Activated naive CD8-positive, alpha-beta T cell treated with anti-CD3 and anti-CD28 coated beads, Interleukin-2, amount 50 U/mL, for 24 hours (primary cell): Measurements from ENCODE around the gene ZNF543.
"Not testable (repeated sequence)": the region's sequence is repeated elsewhere in the genome, so short reads cannot be mapped to it uniquely, and the experiment has no call there.

Experiments
- ATAC-seq: fragments of 150-1000 bp; cut with Tn5 transposase; one replicate; pipeline ENCODE4 v1.10.0; 2021
- DNase-seq: peaks from one replicate; pipeline ENCODE4 v3.0.0; 2021
- H3K27ac Mint-ChIP-seq: one replicate; pipeline ENCODE4 v1.8.0; 2021; ENCODE audit warnings: mild to moderate bottlenecking, mixed read lengths
- H3K27me3 Mint-ChIP-seq: one replicate; pipeline ENCODE4 v1.8.0; 2021; ENCODE audit warnings: mixed read lengths
- H3K36me3 Mint-ChIP-seq: one replicate; pipeline ENCODE4 v1.8.0; 2021; ENCODE audit warnings: low read depth, mixed read lengths
- H3K4me1 Mint-ChIP-seq: one replicate; pipeline ENCODE4 v1.8.0; 2021; ENCODE audit warnings: mixed read lengths
- H3K4me3 Mint-ChIP-seq: one replicate; pipeline ENCODE4 v1.8.0; 2021; ENCODE audit warnings: mild to moderate bottlenecking, moderate library complexity, mixed read lengths
- H3K9me3 Mint-ChIP-seq: one replicate; pipeline ENCODE4 v1.8.0; 2021; ENCODE audit warnings: mixed read lengths

The ZNF543 gene

DNA sequence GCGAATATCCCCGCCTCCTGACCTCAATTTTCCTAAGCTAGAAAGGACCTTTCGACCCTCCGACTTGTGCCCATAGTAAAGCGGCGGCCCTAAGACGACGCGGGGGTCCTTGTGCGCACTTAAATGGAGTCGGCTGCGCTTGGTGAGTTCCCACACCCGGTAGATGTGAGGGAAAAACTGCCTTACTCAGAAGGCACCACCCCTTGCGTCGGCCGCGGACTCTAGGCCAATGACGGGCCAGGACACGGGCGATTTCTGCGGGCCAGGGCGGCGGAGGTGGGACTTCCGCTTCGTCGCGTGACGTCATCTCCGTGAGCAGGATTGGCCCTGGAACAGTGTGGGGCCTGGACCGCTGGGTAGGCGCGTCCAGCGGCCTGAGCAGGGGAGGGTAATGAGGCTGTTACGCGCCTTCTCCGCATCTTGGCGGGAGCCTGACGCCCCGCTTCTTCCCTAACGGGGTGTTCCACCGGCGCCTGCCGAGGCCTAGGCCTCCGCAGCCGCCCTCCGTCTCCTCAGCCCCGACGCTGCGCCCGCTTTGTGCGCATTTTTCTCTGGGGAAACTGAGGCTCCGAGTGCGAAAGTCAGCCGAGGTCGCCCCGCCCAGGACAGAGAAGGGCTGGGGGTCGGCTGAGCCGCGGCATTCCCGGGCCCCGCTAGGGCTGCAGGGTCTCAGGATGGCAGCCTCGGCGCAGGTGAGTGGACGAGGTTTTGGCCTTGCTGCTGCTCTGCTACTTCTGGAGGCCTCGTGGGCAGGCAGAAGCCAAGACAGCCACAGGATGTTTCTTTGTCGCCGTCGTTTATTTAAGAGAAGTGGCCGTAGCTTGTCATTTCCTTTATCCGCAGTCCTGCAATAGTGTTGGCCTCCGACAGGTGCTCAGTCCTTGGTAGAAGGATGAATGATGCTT, at the start of gene ZNF543:
TSS of gene ZNF543 (plus strand) at position 293 of the 905 bp plus-strand sequence. CDS start at position 675, 382 bp downstream.
- ATAC-seq: peak; percentile 98
- Mint-ChIP-seq H3K9me3 (peaks cover 32% of the 10 kb centered on the region), H3K27ac (peak within 1 kb of the TSS; percentile 89), H3K4me3 (peak within 1 kb of the TSS; percentile 89), H3K36me3 (peaks cover 33% of the 10 kb centered on the region), H3K4me1 (peaks cover 29% of the 10 kb centered on the region), H3K27me3 (peaks cover 21% of the 10 kb centered on the region)
- peak; percentile 93 for DNase-seq

GRCh38 chr19:57271280-57271679, 49.0 kb upstream of the ZNF543 start:
- H3K9me3 Mint-ChIP-seq: peaks cover 16% of the 10 kb centered on the region
- peaks cover 54% of the 10 kb centered on the region for H3K36me3 Mint-ChIP-seq
- no peak overlapping the region for H3K4me3 Mint-ChIP-seq
- DNase-seq: no peak
- peaks cover 33% of the 10 kb centered on the region for H3K4me1 Mint-ChIP-seq
- H3K27ac Mint-ChIP-seq: no peak overlapping the region
- ATAC-seq: no peak
- H3K27me3 Mint-ChIP-seq: no peaks in the 10 kb centered on the region

DNA sequence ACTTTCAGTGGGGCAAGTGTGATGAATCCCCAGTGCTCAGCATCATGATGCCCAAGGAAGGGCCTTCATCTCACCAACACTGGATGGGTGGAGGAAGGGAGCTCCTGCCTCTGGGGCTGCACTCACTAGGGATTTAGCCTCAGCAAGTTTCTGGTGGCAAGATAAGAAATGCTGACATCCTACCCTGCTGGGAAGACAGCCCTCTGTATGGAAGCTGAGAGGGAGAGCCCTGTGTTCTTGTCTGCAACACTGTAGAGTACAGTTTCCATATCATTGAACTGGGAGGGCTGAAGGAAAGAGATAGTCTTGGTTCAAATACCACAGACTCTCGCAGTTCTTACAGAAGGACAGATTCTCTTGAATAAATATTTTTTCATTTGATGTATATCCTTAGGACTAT, 47.3 kb upstream of the ZNF543 start:
- DNase-seq (no peak), ATAC-seq (no peak)
- Mint-ChIP-seq H3K27ac (peak overlapping the region; percentile 22), H3K9me3 (peaks cover 10% of the 10 kb centered on the region), H3K4me3 (no peak overlapping the region), H3K36me3 (peaks cover 47% of the 10 kb centered on the region), H3K4me1 (peaks cover 33% of the 10 kb centered on the region), H3K27me3 (no peaks in the 10 kb centered on the region)

DNA sequence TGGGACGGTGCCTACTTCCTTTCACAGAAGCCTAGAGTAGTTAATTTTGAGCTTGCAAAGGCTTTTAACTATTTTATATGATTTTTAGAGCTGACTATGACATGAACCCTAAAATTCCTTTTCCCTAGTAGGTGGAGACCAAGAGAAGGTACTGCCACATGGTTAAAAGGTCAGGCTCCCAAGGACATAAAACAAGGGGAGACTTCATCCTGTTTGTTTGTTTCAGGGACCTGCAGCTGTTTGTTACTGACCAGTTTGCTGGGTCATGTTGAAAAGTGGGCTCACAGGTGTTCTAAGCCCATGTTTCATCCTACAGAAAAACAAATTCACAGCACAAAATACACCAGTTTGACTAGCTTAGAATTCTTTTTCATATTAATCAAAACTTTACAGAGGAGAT, 43.8 kb upstream of the ZNF543 start:
- Mint-ChIP-seq H3K36me3 (peaks cover 45% of the 10 kb centered on the region), H3K9me3 (peaks cover 6% of the 10 kb centered on the region), H3K27me3 (no peaks in the 10 kb centered on the region), H3K27ac (no peak overlapping the region), H3K4me3 (no peak overlapping the region), H3K4me1 (peaks cover 24% of the 10 kb centered on the region)
- DNase-seq: no peak
- ATAC-seq: no peak

- ATAC-seq, H3K27me3 Mint-ChIP-seq, H3K4me3 Mint-ChIP-seq, DNase-seq, H3K9me3 Mint-ChIP-seq, H3K27ac Mint-ChIP-seq: not testable (repeated sequence)
- Mint-ChIP-seq H3K36me3 (peaks cover 51% of the 10 kb centered on the region), H3K4me1 (peaks cover 39% of the 10 kb centered on the region)
Measured at GRCh38 chr19:57278481-57278880, 41.8 kb upstream of the ZNF543 start.

DNA sequence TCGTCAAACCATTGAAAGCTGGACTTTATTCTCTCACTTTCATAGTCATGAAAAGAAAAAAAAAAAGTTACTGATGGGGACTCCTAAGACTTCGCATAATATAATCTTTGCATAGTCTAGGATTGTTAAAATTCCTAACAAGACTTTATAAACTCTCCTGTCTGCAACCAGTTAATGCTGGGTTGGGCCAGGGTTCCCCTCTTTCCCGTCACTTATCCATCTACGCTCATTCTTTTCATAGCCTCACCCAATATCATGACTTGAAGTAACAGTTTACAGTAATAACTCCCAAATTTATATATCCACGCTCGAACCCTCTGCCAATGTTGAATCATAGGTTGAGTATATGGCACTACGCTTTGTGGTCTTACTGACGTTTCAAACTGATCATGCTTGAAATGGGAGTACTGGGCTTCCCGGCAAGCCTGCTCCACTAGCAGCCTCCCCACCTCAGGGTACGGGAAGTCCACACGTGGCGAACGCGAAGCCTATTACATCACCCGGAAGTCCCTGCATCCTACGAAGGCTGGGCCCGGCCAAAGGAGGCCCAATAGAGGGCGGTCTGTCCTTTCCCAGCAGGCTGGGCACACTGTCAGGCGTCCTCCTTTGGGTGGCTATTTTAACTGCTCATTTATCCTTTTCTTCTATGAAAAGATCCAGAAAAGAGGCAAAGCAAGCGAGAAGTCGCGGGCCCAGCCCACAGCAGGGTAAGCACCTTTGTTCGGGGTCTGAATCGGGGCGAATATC, 40.7 kb upstream of the ZNF543 start:
- Mint-ChIP-seq H3K4me3 (no peak overlapping the region), H3K4me1 (peaks cover 37% of the 10 kb centered on the region), H3K9me3 (no peaks in the 10 kb centered on the region), H3K27me3 (no peaks in the 10 kb centered on the region), H3K36me3 (peaks cover 49% of the 10 kb centered on the region), H3K27ac (no peak overlapping the region)
- peak; percentile 83 for DNase-seq
- peak; percentile 76 for ATAC-seq

- no peaks in the 10 kb centered on the region for H3K27me3 Mint-ChIP-seq
- peaks cover 39% of the 10 kb centered on the region for H3K4me1 Mint-ChIP-seq
- ATAC-seq (peak; percentile 83), DNase-seq (peak; percentile 97)
- no peaks in the 10 kb centered on the region for H3K9me3 Mint-ChIP-seq
- H3K4me3 Mint-ChIP-seq: no peak within 1 kb of the TSS
- peaks cover 52% of the 10 kb centered on the region for H3K36me3 Mint-ChIP-seq
- H3K27ac Mint-ChIP-seq: no peak within 1 kb of the TSS
Measured at GRCh38 chr19:57280165-57280961, 39.9 kb upstream of the ZNF543 start, which contains the start of gene ZNF460. Gene ZNF460 (plus strand): TSS chr19:57280485. CDS start chr19:57280807, 322 bp downstream.

- ATAC-seq: no peak
- Mint-ChIP-seq H3K4me1 (peaks cover 40% of the 10 kb centered on the region), H3K4me3 (no peak overlapping the region), H3K9me3 (no peaks in the 10 kb centered on the region), H3K27me3 (no peaks in the 10 kb centered on the region), H3K27ac (no peak overlapping the region), H3K36me3 (peaks cover 55% of the 10 kb centered on the region)
- DNase-seq: no peak
Measured at GRCh38 chr19:57280962-57281400, 39.3 kb upstream of the ZNF543 start.

GRCh38 chr19:57282011-57282643, 38.1 kb upstream of the ZNF543 start:
- peaks cover 3% of the 10 kb centered on the region for H3K9me3 Mint-ChIP-seq
- H3K27me3 Mint-ChIP-seq: no peaks in the 10 kb centered on the region
- no peak overlapping the region for H3K4me3 Mint-ChIP-seq
- peaks cover 43% of the 10 kb centered on the region for H3K4me1 Mint-ChIP-seq
- ATAC-seq: peak; percentile 42
- H3K27ac Mint-ChIP-seq: no peak overlapping the region
- peaks cover 64% of the 10 kb centered on the region for H3K36me3 Mint-ChIP-seq
- peak; percentile 38 for DNase-seq

DNA sequence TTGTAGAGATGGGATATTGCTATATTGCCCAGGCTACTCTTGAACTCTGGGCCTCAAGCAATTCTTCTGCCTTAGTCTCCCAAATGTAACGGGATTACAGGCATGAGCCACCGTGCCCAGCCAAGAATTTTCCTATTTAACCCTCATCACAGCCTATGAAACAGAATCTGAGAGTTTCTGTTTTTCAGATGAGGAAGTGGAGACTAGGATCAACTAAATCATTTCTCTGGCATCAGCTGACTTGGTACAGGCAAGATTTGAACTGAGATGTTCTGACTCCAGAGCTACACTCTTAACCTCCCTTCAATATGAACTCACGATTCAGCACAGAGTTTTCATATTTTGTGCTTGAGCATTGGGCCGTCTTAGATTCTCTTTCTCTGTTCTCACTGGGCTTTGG, 31.9 kb upstream of the ZNF543 start:
- Mint-ChIP-seq H3K4me1 (peaks cover 22% of the 10 kb centered on the region), H3K27me3 (no peaks in the 10 kb centered on the region), H3K27ac (no peak overlapping the region), H3K4me3 (no peak overlapping the region), H3K9me3 (peaks cover 43% of the 10 kb centered on the region), H3K36me3 (peaks cover 90% of the 10 kb centered on the region)
- ATAC-seq: no peak
- DNase-seq: no peak

DNA sequence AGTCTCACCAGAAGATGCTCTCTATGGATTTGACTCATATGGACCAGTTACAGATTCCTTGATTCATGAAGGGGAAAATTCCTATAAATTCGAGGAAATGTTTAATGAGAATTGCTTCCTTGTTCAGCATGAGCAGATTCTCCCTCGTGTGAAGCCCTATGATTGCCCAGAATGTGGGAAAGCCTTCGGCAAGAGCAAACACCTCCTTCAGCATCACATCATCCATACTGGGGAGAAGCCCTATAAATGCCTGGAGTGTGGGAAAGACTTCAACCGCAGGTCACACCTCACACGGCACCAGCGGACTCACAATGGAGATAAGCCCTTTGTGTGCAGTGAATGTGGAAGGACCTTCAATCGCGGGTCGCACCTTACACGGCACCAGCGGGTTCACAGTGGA, 29.3 kb upstream of the ZNF543 start:
- Mint-ChIP-seq H3K36me3 (peaks cover 94% of the 10 kb centered on the region), H3K4me3 (no peak overlapping the region), H3K27me3 (no peaks in the 10 kb centered on the region), H3K27ac (no peak overlapping the region), H3K9me3 (peaks cover 64% of the 10 kb centered on the region), H3K4me1 (peaks cover 12% of the 10 kb centered on the region)
- DNase-seq: no peak
- ATAC-seq: no peak

DNA sequence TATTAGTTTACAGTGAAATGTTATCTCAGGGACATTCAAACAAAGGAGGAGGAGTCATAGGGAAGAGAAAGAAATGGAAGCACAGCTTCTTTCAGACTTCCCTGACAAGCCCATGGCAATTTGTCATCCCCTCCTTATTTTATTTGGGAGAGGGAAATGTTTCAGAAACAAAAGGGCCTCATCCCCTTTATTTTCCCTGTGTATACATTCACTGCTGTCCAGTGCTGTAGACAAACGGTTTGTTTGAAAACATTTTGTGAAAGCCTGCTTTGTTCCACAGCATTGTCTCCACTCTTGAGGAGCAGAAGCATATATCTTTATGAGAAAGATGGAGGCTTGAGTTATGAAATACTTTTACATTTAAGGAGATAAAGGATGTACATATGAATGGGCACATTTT, 27.7 kb upstream of the ZNF543 start:
- no peak for ATAC-seq
- Mint-ChIP-seq H3K36me3 (peaks cover 92% of the 10 kb centered on the region), H3K4me3 (no peak overlapping the region), H3K27ac (no peak overlapping the region), H3K4me1 (peaks cover 12% of the 10 kb centered on the region), H3K9me3 (peaks cover 66% of the 10 kb centered on the region), H3K27me3 (no peaks in the 10 kb centered on the region)
- DNase-seq: no peak

GRCh38 chr19:57293719-57294118, 26.6 kb upstream of the ZNF543 start:
- Mint-ChIP-seq H3K4me3 (no peak overlapping the region), H3K9me3 (peaks cover 70% of the 10 kb centered on the region), H3K36me3 (peaks cover 92% of the 10 kb centered on the region), H3K4me1 (peaks cover 15% of the 10 kb centered on the region), H3K27me3 (no peaks in the 10 kb centered on the region), H3K27ac (no peak overlapping the region)
- DNase-seq: no peak
- ATAC-seq: no peak

- peaks cover 76% of the 10 kb centered on the region for H3K36me3 Mint-ChIP-seq
- H3K4me1 Mint-ChIP-seq: peaks cover 9% of the 10 kb centered on the region
- no peak for ATAC-seq
- H3K27me3 Mint-ChIP-seq: no peaks in the 10 kb centered on the region
- no peak overlapping the region for H3K4me3 Mint-ChIP-seq
- no peak overlapping the region for H3K27ac Mint-ChIP-seq
- H3K9me3 Mint-ChIP-seq: peaks cover 22% of the 10 kb centered on the region
- no peak for DNase-seq
Measured at GRCh38 chr19:57302020-57302465, 18.2 kb upstream of the ZNF543 start.
